ENCODE measurements around the gene AKAP6.

Gene AKAP6

DNA sequence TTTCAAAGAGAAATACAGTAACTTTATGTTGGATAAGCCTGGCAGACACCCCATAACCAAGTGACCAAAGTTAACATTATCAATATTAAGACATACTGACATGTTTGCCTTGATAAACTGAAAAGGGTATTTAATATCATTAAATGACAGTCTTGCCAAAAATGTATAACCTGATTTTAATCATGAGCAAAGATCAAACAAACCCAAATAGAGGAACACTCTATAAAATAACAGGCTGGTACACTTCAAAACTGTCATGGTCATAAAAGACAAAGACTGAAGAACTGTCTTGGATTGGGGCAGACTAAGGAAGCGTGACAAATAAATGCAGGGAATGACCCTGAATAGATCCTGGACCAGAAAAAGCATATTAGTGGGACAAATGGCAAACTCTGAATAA, 64.0 kb downstream of the AKAP6 start:
- Histone ChIP-seq H3K9me3 (ENCODE audit: low read length) (no peaks in the 10 kb centered on the region), H4K20me1 (ENCODE audit: insufficient read depth, low read length) (no peaks in the 10 kb centered on the region), H3K79me2 (ENCODE audit: insufficient read depth, low read length) (no peaks in the 10 kb centered on the region), H3K4me1 (ENCODE audit: insufficient read depth, low read length, severe bottlenecking) (no peaks in the 10 kb centered on the region), H3K36me3 (ENCODE audit: insufficient read depth, low read length) (no peaks in the 10 kb centered on the region), H3K27ac (ENCODE audit: low read depth, low read length, poor library complexity, severe bottlenecking) (no peak overlapping the region), H3K9ac (ENCODE audit: low read length) (no peak overlapping the region), H3K27me3 (ENCODE audit: insufficient read depth, low read length) (no peaks in the 10 kb centered on the region), H3K4me3 (ENCODE audit: low read depth, low read length, poor library complexity, severe bottlenecking) (no peak overlapping the region), H3K9me2 (ENCODE audit: low read depth, low read length) (no peaks in the 10 kb centered on the region), H3F3A (ENCODE audit: insufficient read depth, low read length) (no peaks in the 10 kb centered on the region), H2AFZ (ENCODE audit: low read length) (no peak overlapping the region), H3K4me2 (ENCODE audit: low read length) (no peak overlapping the region)
- TF ChIP-seq, protein P1, sequence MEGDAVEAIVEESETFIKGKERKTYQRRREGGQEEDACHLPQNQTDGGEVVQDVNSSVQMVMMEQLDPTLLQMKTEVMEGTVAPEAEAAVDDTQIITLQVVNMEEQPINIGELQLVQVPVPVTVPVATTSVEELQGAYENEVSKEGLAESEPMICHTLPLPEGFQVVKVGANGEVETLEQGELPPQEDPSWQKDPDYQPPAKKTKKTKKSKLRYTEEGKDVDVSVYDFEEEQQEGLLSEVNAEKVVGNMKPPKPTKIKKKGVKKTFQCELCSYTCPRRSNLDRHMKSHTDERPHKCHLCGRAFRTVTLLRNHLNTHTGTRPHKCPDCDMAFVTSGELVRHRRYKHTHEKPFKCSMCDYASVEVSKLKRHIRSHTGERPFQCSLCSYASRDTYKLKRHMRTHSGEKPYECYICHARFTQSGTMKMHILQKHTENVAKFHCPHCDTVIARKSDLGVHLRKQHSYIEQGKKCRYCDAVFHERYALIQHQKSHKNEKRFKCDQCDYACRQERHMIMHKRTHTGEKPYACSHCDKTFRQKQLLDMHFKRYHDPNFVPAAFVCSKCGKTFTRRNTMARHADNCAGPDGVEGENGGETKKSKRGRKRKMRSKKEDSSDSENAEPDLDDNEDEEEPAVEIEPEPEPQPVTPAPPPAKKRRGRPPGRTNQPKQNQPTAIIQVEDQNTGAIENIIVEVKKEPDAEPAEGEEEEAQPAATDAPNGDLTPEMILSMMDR (IDR thresholded peaks at IDR 0.05; ENCODE audit: low read length), result no peak
- TF ChIP-seq EZH2 (IDR thresholded peaks at IDR 0.05; ENCODE audit: borderline replicate concordance, low read length), result no peak

DNA sequence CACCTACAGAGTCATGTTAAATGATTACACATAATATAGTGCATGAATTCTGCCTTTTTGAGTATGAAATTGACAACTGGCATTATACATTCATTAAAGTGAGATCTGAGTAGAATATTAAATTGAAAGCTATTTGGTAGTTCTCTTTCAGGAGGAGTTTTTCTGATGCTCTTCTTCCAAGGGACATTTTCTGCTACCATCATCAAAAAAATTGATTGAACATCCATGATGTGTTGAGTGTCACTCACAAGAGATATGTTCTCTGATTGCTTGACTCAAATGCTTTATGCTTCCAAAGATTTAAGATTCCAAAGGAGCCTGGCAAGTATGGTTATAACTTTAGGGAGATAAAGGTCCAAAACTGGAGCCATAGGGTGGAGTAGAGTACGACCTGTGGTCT, 64.9 kb downstream of the AKAP6 start:
- TF ChIP-seq EZH2 (IDR thresholded peaks at IDR 0.05; ENCODE audit: borderline replicate concordance, low read length), result no peak
- TF ChIP-seq, protein P1 (IDR thresholded peaks at IDR 0.05; ENCODE audit: low read length), result no peak
- H3K27me3 ChIP-seq (ENCODE audit: insufficient read depth, low read length), result no peaks in the 10 kb centered on the region
- H3K9me3 ChIP-seq (ENCODE audit: low read length), result no peaks in the 10 kb centered on the region
- H3F3A ChIP-seq (ENCODE audit: insufficient read depth, low read length), result no peaks in the 10 kb centered on the region
- no peaks in the 10 kb centered on the region for H3K9me2 ChIP-seq (ENCODE audit: low read depth, low read length)
- no peak overlapping the region for H3K27ac ChIP-seq (ENCODE audit: low read depth, low read length, poor library complexity, severe bottlenecking)
- H3K4me3 ChIP-seq (ENCODE audit: low read depth, low read length, poor library complexity, severe bottlenecking), result no peak overlapping the region
- H3K79me2 ChIP-seq (ENCODE audit: insufficient read depth, low read length), result no peaks in the 10 kb centered on the region
- H3K9ac ChIP-seq (ENCODE audit: low read length), result no peak overlapping the region
- H3K4me1 ChIP-seq (ENCODE audit: insufficient read depth, low read length, severe bottlenecking), result no peaks in the 10 kb centered on the region
- no peaks in the 10 kb centered on the region for H4K20me1 ChIP-seq (ENCODE audit: insufficient read depth, low read length)
- H2AFZ ChIP-seq (ENCODE audit: low read length), result no peak overlapping the region
- no peaks in the 10 kb centered on the region for H3K36me3 ChIP-seq (ENCODE audit: insufficient read depth, low read length)
- no peak overlapping the region for H3K4me2 ChIP-seq (ENCODE audit: low read length)

DNA sequence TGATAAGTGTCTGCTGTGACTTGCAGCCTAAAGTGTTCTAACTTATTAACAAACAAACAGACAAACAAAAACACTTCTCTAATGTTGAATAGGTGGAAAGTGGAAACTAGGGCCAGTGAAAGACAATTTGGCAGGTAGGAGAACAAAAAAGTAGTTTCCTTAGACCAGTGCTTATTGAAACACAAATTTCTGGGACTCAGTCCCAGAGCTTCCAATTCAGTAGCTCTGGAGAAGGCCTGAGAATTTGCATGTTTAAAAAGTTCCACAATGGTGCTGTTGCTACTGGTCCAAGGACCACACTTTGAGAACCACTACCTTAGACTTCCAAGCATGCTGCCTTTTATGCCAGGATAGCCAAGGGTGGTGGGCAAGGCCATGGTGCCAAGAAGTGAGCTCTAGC, 67.8 kb downstream of the AKAP6 start:
- Histone ChIP-seq H3K4me2 (ENCODE audit: low read length) (no peak overlapping the region), H3K9me3 (ENCODE audit: low read length) (no peaks in the 10 kb centered on the region), H3K79me2 (ENCODE audit: insufficient read depth, low read length) (no peaks in the 10 kb centered on the region), H3K9ac (ENCODE audit: low read length) (no peak overlapping the region), H3K27ac (ENCODE audit: low read depth, low read length, poor library complexity, severe bottlenecking) (no peak overlapping the region), H3K36me3 (ENCODE audit: insufficient read depth, low read length) (no peaks in the 10 kb centered on the region), H3K4me1 (ENCODE audit: insufficient read depth, low read length, severe bottlenecking) (no peaks in the 10 kb centered on the region), H3K4me3 (ENCODE audit: low read depth, low read length, poor library complexity, severe bottlenecking) (no peak overlapping the region), H2AFZ (ENCODE audit: low read length) (no peak overlapping the region), H3K9me2 (ENCODE audit: low read depth, low read length) (no peaks in the 10 kb centered on the region), H4K20me1 (ENCODE audit: insufficient read depth, low read length) (no peaks in the 10 kb centered on the region), H3F3A (ENCODE audit: insufficient read depth, low read length) (no peaks in the 10 kb centered on the region), H3K27me3 (ENCODE audit: insufficient read depth, low read length) (no peaks in the 10 kb centered on the region)
- TF ChIP-seq, protein P1 (IDR thresholded peaks at IDR 0.05; ENCODE audit: low read length), result no peak
- no peak for TF ChIP-seq EZH2 (IDR thresholded peaks at IDR 0.05; ENCODE audit: borderline replicate concordance, low read length)
